ENCODE data around the gene ANKRD10. TPM values are rescaled to one million over a fixed set of nuclear protein-coding genes. Genes with fewer than 3 reads are reported as not detected.

The ANKRD10 gene
- total and polyA plus RNA-seq, 2 donors (not counting 3 experiments of a cell fraction or from before 2014, with no cell fraction given) = 44.5 to 94.1 TPM

GRCh38 chr13:110890279-110891165 is 24.3 kb downstream of the ANKRD10 start:
- H3K27ac ChIP-seq (ENCODE audit: insufficient read depth, low read depth, low read length) = no peak overlapping the region
- no peak overlapping the region for H2AFZ ChIP-seq (ENCODE audit: low read depth, low read length)
- H3K9me3 ChIP-seq (replicated peaks; ENCODE audit: control insufficient read depth, insufficient read depth, low read length) = no peaks in the 10 kb centered on the region
- no peak for FAIRE-seq
- BruUV-seq (replicated peaks) = no TSS peak
- no peak overlapping the region for H3K4me2 ChIP-seq (ENCODE audit: insufficient read depth, low read length)
- TF ChIP-seq JUN (IDR thresholded peaks at IDR 0.05; ENCODE audit: borderline replicate concordance, insufficient read depth, insufficient read length, low read depth) = no peak
- TF ChIP-seq EZH2 (IDR thresholded peaks at IDR 0.05; ENCODE audit: borderline replicate concordance, low read depth, low read length, severe bottlenecking) = no peak
- TF ChIP-seq, protein P1, sequence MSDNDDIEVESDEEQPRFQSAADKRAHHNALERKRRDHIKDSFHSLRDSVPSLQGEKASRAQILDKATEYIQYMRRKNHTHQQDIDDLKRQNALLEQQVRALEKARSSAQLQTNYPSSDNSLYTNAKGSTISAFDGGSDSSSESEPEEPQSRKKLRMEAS (IDR thresholded peaks at IDR 0.05; ENCODE audit: insufficient read depth, insufficient read length) = no peak
- no peak for TF ChIP-seq MYC (IDR thresholded peaks at IDR 0.05; ENCODE audit: low read depth, low read length)
- TF ChIP-seq, protein P2, sequence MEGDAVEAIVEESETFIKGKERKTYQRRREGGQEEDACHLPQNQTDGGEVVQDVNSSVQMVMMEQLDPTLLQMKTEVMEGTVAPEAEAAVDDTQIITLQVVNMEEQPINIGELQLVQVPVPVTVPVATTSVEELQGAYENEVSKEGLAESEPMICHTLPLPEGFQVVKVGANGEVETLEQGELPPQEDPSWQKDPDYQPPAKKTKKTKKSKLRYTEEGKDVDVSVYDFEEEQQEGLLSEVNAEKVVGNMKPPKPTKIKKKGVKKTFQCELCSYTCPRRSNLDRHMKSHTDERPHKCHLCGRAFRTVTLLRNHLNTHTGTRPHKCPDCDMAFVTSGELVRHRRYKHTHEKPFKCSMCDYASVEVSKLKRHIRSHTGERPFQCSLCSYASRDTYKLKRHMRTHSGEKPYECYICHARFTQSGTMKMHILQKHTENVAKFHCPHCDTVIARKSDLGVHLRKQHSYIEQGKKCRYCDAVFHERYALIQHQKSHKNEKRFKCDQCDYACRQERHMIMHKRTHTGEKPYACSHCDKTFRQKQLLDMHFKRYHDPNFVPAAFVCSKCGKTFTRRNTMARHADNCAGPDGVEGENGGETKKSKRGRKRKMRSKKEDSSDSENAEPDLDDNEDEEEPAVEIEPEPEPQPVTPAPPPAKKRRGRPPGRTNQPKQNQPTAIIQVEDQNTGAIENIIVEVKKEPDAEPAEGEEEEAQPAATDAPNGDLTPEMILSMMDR (IDR thresholded peaks at IDR 0.05; ENCODE audit: extremely low read depth in 1 of 2, insufficient read depth in 1 of 2, low read depth in 1 of 2, low read length in 2 of 2) = no peak
- no peaks in the 10 kb centered on the region for H4K20me1 ChIP-seq (replicated peaks; ENCODE audit: control insufficient read depth, extremely low read depth, insufficient read depth, low read length)
- dilution Hi-C loops (cut with MboI; ENCODE audit: extremely low pct_ligation_motif_present, low sequenced_read_pairs) (no loop called here), intact Hi-C loops (cut with micrococcal nuclease) (no loop called here)
- H3K4me3 ChIP-seq (replicated peaks in 1 of 3; ENCODE audit: insufficient read depth in 1 of 3, low read depth in 1 of 3, low read length in 3 of 3) = no peak overlapping the region
- ChIA-PET CTCF (no interaction called here), POLR2A (no interaction called here)
- DNase-seq (ENCODE audit: low read depth, low spot score) = no peak
- H3K9me1 ChIP-seq (replicated peaks; ENCODE audit: control insufficient read depth, extremely low read depth, insufficient read depth, low read length) = no peaks in the 10 kb centered on the region
- H3K36me3 ChIP-seq (ENCODE audit: control insufficient read depth in 2 of 2, extremely low read depth in 1 of 2, insufficient read depth in 2 of 2, low read length in 2 of 2) = peaks cover 0 to 7% of the 10 kb centered on the region in 2 experiments
- no peak overlapping the region for H3K9ac ChIP-seq (replicated peaks; ENCODE audit: extremely low read depth, insufficient read depth, low read length)
- H3K79me2 ChIP-seq (ENCODE audit: control insufficient read depth, insufficient read depth, low read length) = no peaks in the 10 kb centered on the region
- no peaks in the 10 kb centered on the region for H3K27me3 ChIP-seq (ENCODE audit: control insufficient read depth in 2 of 2, insufficient read depth in 2 of 2, low read length in 2 of 2)
- no peaks in the 10 kb centered on the region for H3K4me1 ChIP-seq (ENCODE audit: control insufficient read depth, extremely low read depth, insufficient read depth, low read length)

Measured in endothelial cell of umbilical vein (primary cell).